ENCODE results near the gene FAM131B.

FAM131B gene

DNA sequence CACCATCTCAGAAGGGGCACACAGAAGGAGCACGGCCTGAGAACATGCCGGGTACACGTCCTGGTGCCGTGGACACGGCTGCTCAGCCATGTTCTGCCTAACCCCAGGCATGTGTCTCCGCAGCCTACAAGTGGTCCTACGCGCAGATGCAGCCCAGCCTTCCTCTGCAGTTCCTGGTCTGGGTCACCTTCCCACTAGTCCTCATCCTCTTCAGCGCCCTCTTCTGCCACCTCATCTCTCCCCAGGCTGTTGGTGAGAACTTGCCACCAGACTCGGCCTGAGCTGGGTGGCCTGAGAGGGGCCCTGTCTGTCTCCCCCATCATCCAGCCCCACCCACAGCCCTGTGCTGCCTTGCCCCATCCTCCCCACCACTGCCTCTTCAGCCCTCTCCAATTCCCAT lies 41.3 kb downstream of the FAM131B start:
- no peak overlapping the region for H3K4me3 ChIP-seq (replicated peaks; ENCODE audit: low read depth, low read length)
- no peak for DNase-seq (ENCODE audit: low read depth)
- TF ChIP-seq, protein P1, sequence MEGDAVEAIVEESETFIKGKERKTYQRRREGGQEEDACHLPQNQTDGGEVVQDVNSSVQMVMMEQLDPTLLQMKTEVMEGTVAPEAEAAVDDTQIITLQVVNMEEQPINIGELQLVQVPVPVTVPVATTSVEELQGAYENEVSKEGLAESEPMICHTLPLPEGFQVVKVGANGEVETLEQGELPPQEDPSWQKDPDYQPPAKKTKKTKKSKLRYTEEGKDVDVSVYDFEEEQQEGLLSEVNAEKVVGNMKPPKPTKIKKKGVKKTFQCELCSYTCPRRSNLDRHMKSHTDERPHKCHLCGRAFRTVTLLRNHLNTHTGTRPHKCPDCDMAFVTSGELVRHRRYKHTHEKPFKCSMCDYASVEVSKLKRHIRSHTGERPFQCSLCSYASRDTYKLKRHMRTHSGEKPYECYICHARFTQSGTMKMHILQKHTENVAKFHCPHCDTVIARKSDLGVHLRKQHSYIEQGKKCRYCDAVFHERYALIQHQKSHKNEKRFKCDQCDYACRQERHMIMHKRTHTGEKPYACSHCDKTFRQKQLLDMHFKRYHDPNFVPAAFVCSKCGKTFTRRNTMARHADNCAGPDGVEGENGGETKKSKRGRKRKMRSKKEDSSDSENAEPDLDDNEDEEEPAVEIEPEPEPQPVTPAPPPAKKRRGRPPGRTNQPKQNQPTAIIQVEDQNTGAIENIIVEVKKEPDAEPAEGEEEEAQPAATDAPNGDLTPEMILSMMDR (IDR thresholded peaks at IDR 0.05; ENCODE audit: low read length, missing control alignments): no peak

DNA sequence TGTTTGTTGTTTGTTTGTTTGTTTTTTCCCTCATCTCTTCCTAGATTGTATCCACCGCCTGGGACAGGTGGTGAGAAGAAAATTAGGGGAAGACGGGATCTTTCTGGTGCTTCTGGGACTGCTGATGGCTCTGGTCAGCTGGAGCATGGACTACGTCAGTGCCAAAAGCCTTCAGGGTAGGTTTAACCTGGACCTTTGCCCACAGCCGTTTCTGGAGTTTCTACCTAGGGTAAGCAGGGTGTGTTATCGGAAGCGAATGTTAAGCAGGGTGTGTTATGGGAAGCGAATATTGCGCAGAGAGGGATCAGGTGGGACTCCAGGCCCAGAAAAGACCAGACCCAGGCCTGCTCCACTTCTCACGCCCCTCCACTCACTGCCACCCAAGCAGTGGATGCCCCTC lies 41.9 kb downstream of the FAM131B start:
- TF ChIP-seq, protein P1 (IDR thresholded peaks at IDR 0.05; ENCODE audit: low read length, missing control alignments): no peak

DNA sequence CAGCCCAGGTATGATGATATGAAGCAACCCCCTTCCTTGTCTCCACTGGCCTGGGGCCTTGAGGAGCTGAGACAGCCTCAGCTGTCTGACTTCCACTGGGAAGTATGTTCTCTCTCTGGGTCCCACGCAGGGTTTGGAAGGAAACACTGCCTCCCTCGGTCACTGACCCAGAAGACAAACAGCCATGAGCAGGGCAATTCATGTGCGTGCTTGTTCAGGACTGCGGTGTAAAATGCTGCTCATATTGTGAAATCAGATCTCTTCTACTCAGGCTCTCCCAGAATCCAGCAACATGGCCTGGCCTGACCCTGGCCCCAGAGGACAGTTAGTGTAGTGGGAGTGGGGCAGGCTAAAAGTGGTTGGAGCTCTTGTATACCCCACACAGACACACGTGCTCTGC lies 43.9 kb downstream of the FAM131B start:
- H3K4me3 ChIP-seq (replicated peaks; ENCODE audit: low read depth, low read length): no peak overlapping the region
- TF ChIP-seq, protein P1 (IDR thresholded peaks at IDR 0.05; ENCODE audit: low read length, missing control alignments): no peak
- DNase-seq (ENCODE audit: low read depth): peak; percentile 39

More for the DNA sequence above, 41.9 kb downstream of the FAM131B start:
- DNase-seq (ENCODE audit: low read depth): no peak
- no peak overlapping the region for H3K4me3 ChIP-seq (replicated peaks; ENCODE audit: low read depth, low read length)

DNA sequence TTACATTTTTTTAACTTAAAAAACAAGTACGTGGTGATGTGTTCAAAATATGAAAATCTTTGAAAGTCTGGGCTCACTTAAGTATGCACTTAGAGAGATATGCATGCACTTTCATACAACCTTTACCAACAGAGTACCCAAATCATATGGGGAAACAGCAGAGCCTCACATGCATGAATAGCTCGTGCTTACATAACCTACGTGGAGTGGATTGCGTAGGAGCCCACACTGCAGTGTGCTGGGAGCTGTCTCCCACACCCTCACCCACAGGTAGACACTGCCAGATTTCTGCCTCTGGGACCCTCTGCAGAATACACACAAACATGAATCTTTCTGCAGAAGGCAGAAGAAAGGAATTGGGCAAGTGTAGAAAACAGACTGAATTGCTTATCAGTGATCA lies 46.0 kb downstream of the FAM131B start:
- TF ChIP-seq, protein P1 (IDR thresholded peaks at IDR 0.05; ENCODE audit: low read length, missing control alignments): no peak
- H3K4me3 ChIP-seq (replicated peaks; ENCODE audit: low read depth, low read length): no peak overlapping the region
- no peak for DNase-seq (ENCODE audit: low read depth)

DNA sequence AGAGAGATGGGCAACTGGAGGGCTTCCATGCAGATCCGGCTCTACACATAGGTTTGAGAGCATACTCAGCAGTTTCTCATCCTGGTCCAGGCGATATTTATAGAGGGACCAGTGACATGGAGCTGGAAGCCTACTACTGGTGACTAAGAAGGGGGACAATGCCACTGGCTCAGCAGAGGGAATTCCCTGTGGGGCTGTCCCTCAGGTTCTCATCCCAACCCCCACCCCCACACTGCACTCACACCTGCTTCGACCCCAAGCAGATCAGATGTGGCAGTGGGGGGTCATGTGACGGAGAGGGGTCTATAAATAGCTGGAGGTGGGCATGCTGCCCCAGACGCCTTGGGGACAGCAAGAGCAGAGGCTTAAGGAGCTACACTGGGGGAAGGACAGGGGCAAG lies 46.7 kb downstream of the FAM131B start, which contains the start of gene CLCN1:
TSS of gene CLCN1 (plus strand) at position 336 of the 400 bp plus-strand sequence. CDS start 102 bp downstream, outside the sequence.
- no peak for DNase-seq (ENCODE audit: low read depth)
- no peak within 1 kb of the TSS for H3K4me3 ChIP-seq (replicated peaks; ENCODE audit: low read depth, low read length)
- TF ChIP-seq, protein P1 (IDR thresholded peaks at IDR 0.05; ENCODE audit: low read length, missing control alignments): no peak

- no peak overlapping the region for H3K4me3 ChIP-seq (replicated peaks; ENCODE audit: low read depth, low read length)
- TF ChIP-seq, protein P1 (IDR thresholded peaks at IDR 0.05; ENCODE audit: low read length, missing control alignments): no peak
- no peak for DNase-seq (ENCODE audit: low read depth)
Measured at GRCh38 chr7:143314127-143314526, 48.4 kb downstream of the FAM131B start.

DNA sequence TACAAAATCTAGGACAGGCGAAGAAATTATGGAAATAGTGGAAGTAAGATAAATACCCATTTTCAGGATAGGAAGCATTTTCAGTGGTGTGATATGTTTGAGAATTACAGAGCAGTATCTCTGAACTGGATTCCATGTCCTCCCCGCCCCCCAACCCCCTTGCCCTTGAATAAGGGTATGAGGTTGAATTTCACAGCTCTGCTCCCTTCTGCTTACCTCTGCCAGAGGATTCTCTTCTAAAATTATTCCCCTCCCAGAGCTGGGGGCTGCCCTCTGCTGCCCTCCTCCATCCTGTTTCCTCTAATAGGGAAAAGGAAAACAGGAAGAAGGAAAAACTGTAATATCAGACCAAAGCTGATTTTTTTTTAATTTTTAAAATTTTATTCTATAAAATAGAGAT lies 53.9 kb downstream of the FAM131B start:
- no peak for DNase-seq (ENCODE audit: low read depth)
- H3K4me3 ChIP-seq (replicated peaks; ENCODE audit: low read depth, low read length): no peak overlapping the region
- TF ChIP-seq, protein P1 (IDR thresholded peaks at IDR 0.05; ENCODE audit: low read length, missing control alignments): no peak

Measured in fibroblast of pulmonary artery (primary cell).